Caki2 (cell line): Measurements from ENCODE around the gene AMOT. TPM values are rescaled to one million over a fixed set of nuclear protein-coding genes. Genes with fewer than 3 reads are reported as not detected.

Experiments used
- DNase-seq: peaks from one replicate; pipeline ENCODE4 v3.0.0-alpha.2; 2015; ENCODE audit warnings: low read depth
- in situ Hi-C: cut with HindIII; loops from 2 replicates; pipeline ENCODE4 v1.10.0; 2016; ENCODE audit warnings: low sequenced_read_pairs, low pct_unique_long_range_greater_than_20kb, mixed read lengths
- total RNA-seq: library from RNA; depleted of rRNA; stranded (reverse); fragments of >200 nt; shearing (Covaris generic); gene quantifications from 2 replicates; pipeline ENCODE4 v1.2.3, GENCODE V29; 2014; ENCODE audit warnings: low replicate concordance; rRNA removed

AMOT gene
- total RNA-seq, 1 experiment from 2014 or later: 1.2 TPM

- no peak for DNase-seq
- in situ Hi-C loops: no loop called here
These were observed 73.9 kb downstream of the AMOT start for GRCh38 chrX:112766774-112767173.

DNA sequence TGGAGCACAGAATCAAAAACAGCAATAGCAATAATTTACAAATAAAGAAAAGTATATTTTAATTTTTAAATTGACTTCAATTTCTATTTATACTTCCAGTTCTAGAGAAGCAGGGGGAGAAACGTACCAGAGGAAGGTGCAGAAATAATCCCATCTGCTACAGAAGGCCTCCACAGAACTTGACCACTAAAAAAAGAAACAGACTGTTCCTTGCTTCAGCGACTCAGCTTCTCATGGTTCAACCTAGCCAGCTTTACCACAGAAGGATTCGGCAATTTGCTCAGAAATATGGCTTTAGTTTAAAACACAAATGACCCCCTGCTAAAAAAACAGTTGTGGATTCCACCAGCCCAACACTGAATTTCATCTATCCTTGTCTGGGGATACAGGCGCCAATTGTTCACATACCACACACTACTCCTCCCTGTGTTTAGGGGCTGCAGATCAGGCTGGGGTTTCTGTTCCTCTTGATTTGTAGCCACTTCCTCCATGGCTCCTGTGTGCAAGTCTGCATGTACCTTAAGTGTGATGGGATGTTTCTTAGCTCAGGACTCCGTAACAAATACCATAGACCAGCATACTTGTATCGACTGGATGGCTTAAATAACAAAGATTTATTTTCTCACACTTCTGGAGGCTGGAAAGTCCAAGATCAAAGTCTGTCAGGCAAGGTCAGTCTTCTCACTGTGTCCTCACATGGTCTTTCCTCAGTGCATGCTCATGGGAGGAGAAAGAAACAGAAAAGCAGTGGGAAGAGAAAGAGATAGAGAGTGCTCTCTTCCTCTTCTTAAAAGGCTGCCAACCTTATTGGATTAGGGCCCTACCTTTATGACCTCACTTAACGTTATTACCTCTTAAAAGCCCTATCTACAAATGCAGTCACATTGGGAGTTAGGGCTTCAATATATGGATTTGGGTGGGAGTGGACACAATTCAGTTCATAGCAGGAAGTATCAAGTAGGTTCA lies 79.1 kb downstream of the AMOT start:
- in situ Hi-C loops: no loop called here
- DNase-seq: no peak

GRCh38 chrX:112760697-112761096 lies 79.9 kb downstream of the AMOT start:
- peak; percentile 33 for DNase-seq
- in situ Hi-C loops: no loop called here

DNA sequence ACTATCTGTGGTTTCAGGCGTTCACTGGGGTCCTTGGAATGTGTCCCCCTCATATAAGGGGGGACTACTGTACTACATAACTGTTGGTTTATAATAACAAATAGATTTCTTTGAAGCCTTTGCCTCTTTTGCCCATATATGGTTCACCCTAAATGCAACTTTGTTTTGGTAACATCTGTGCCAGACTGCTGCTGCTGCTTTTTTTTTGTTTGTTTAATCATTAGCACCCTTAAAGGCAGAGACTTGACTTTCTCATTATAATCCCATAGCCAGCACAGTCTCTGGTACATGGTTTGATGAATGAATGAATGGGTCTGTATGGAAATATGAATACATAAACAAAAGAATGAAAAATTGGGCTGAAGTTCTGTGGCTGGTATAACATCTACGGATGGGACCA lies 80.7 kb downstream of the AMOT start:
- peak; percentile 6 for DNase-seq
- in situ Hi-C loops: no loop called here

GRCh38 chrX:112759512-112759911 lies 81.1 kb downstream of the AMOT start:
- peak; percentile 37 for DNase-seq

GRCh38 chrX:112757946-112758345 lies 82.7 kb downstream of the AMOT start:
- in situ Hi-C loops: no loop called here
- DNase-seq: peak; percentile 0

More at GRCh38 chrX:112759512-112759911, 81.1 kb downstream of the AMOT start:
- in situ Hi-C loops: no loop called here

DNA sequence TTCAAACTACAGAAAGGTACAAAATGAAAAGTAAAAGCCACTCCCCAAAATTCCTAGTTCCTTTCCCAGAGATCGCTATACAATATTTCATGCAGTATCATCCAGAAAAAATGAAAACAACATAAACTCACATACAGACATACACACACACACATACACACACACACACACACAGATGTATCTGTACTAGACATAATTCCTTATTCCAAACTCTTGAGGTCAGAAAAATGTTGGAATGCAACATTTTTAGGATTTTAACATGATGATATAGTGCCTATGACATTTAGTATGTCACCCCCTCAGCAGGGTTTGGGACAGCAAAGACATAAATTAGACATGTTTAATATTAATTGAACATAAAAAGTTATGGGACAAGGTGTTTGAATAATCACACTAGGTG lies 87.5 kb downstream of the AMOT start:
- no peak for DNase-seq
- in situ Hi-C loops: no loop called here

GRCh38 chrX:112751076-112751475 lies 89.6 kb downstream of the AMOT start:
- no peak for DNase-seq
- in situ Hi-C loops: no loop called here

DNA sequence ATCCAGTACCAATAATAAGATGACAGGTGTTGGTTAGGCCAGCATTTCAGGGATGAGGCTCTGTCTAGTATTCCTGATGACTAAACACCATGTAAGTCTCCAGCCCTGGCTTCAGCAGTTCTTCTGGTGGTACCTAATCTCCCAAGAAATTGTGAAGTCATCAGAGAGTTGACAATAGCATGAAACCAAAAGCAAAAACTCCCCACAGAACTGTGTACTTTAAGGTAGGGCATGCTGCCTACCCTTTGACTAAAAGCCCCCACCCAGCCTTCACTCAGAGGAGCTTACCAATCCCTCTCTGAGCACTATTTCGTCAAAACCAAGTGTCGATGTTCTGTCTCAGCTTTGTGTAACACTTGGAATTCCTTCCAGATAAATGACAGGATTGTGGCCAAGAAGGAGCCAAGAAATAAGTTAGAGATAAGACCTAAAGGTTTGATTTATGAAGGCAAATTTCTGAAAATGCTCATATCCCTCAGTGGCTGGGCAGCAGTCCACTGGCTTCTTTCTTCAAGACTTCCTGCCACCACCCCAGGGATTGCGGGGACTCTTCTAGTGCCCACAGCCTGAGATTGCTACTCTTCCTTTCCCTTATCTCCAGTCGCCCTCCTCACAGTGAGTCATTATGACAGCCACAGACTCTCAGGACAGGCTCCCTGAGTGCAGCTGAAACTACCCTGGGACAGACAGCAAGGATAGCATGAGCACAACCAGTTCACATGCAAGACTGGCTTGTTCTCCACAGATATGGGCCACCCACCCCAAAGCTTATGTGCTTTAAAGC lies 93.6 kb downstream of the AMOT start:
- in situ Hi-C loops: no loop called here
- no peak for DNase-seq

GRCh38 chrX:112738347-112739033 lies 102.1 kb downstream of the AMOT start:
- no peak for DNase-seq
- in situ Hi-C loops: no loop called here

DNA sequence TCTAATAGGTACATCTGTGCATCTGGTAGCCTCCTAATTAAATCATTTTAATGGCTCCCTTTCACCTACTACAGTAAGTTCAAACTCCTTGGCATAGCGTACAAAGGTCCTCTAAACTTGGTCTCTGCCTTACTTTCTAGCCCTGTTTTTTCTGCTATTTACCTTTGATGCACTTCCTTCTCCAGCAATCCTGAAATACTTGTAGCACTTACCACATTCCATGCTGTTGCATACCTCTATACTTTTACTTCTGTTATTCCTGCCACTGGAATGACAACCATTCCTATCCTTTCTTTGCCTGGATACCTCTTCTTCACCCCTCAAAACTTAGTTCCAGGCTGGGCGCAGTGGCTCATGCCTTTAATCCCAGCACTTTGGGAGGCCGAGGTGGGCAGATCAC lies 104.3 kb downstream of the AMOT start:
- no peak for DNase-seq
- in situ Hi-C loops: no loop called here

DNA sequence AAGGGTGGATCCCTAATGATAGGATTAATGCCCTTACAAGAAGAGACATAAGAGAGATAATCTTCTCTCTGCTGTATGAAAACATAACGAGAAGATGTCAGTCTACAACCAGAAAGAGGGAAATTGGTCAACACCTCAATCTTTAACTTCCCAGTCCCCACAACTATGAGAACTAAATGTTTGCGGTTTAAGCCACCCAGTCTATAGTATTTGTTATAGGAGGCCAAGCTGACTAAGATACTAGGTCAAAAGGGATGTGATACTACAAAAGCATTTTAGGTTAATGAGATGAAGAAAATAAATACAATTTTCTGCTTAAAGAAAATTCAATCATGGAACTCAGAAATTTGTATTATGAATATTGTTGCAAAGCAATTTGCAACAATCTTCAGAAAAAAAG lies 105.5 kb downstream of the AMOT start:
- DNase-seq: no peak
- in situ Hi-C loops: no loop called here

GRCh38 chrX:112734290-112734689 lies 106.3 kb downstream of the AMOT start:
- no peak for DNase-seq
- in situ Hi-C loops: no loop called here

DNA sequence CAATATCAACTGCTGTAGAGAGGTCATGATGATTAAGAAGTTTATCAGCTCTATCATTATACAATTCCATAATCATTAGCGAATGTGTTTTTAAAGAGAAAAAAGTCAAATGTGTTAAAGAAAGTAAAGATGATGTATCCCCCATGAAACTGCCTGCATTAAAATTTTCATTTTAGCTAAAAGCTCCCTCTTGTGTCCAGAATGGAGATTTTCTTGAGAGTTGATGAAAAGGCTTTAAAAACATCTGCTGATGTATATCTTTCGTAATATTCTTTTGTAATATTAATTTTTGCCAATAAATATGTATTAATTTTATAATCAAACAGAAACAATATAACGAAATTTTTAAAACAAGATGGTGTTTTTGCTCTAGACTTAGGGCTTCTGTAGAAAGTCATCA lies 108.8 kb downstream of the AMOT start:
- in situ Hi-C loops: no loop called here

More for the DNA sequence above, 108.8 kb downstream of the AMOT start:
- DNase-seq: no peak

Other genes with a start within 250 kb of the AMOT start
- gene LHFPL1, start 160.9 kb downstream of the AMOT start, total RNA-seq: not detected in 2 replicates